GM19438 (cell line): ENCODE data around the gene CAMSAP2.
"Not testable (repeated sequence)": the region's sequence is repeated elsewhere in the genome, so short reads cannot be mapped to it uniquely, and the experiment has no call there.

ENCODE experiments used
- ATAC-seq: cut with Tn5 transposase; IDR thresholded peaks from one replicate; pipeline ENCODE4 v1.9.1; 2021; ENCODE audit warnings: low read depth; ENCODE audit not compliant: unreplicated experiment

CAMSAP2 gene

GRCh38 chr1:200737647-200738291 lies 924 bp upstream of the CAMSAP2 start:
- no peak for ATAC-seq

- ATAC-seq, result peak; percentile 65
Measured at GRCh38 chr1:200738949-200739651, 407 bp downstream of the CAMSAP2 start.

- ATAC-seq, result no peak
Measured at GRCh38 chr1:200739702-200740570, 1.2 kb downstream of the CAMSAP2 start.

- ATAC-seq, result no peak
Measured at GRCh38 chr1:200740571-200741208, 2.0 kb downstream of the CAMSAP2 start.

- ATAC-seq, result no peak
Measured at GRCh38 chr1:200741551-200742207, 3.0 kb downstream of the CAMSAP2 start.

GRCh38 chr1:200744143-200744542 lies 5.5 kb downstream of the CAMSAP2 start:
- ATAC-seq, result no peak

- no peak for ATAC-seq
Measured at GRCh38 chr1:200749090-200749489, 10.4 kb downstream of the CAMSAP2 start.

GRCh38 chr1:200750749-200751148 lies 12.1 kb downstream of the CAMSAP2 start:
- ATAC-seq, result not testable (repeated sequence)

- peak; percentile 81 for ATAC-seq
Measured at GRCh38 chr1:200751717-200752116, 13.0 kb downstream of the CAMSAP2 start.

- no peak for ATAC-seq
Measured at GRCh38 chr1:200753650-200754198, 15.0 kb downstream of the CAMSAP2 start.

GRCh38 chr1:200755456-200755855 lies 16.8 kb downstream of the CAMSAP2 start:
- ATAC-seq, result no peak

- no peak for ATAC-seq
Measured at GRCh38 chr1:200762089-200762488, 23.4 kb downstream of the CAMSAP2 start.

GRCh38 chr1:200767321-200767720 lies 28.6 kb downstream of the CAMSAP2 start:
- ATAC-seq, result no peak

GRCh38 chr1:200771625-200772555 lies 33.2 kb downstream of the CAMSAP2 start:
- ATAC-seq, result no peak

GRCh38 chr1:200774311-200774710 lies 35.6 kb downstream of the CAMSAP2 start:
- no peak for ATAC-seq

- no peak for ATAC-seq
Measured at GRCh38 chr1:200774735-200775444, 36.2 kb downstream of the CAMSAP2 start.

- ATAC-seq, result no peak
Measured at GRCh38 chr1:200775850-200776249, 37.2 kb downstream of the CAMSAP2 start.

- no peak for ATAC-seq
Measured at GRCh38 chr1:200776949-200777348, 38.3 kb downstream of the CAMSAP2 start.
